Fibroblast of pulmonary artery (primary cell): ENCODE results near the gene TCF7L2.

Experiments
- DNase-seq: peaks from one replicate; pipeline ENCODE4 v3.0.0-alpha.2; 2010; ENCODE audit warnings: low read depth
- H3K4me3 ChIP-seq: replicated peaks from 2 replicates; pipeline ENCODE4 v1.5.1; 2011; ENCODE audit warnings: low read depth, mild to moderate bottlenecking, control low read depth, low read length, moderate library complexity
- CTCF ChIP-seq: IDR thresholded peaks from 2 replicates; pipeline ENCODE4 v1.5.1; 2011; ENCODE audit warnings: mild to moderate bottlenecking, control low read depth, low read length, inconsistent platforms; ENCODE audit errors: missing control alignments

TCF7L2 gene

DNA sequence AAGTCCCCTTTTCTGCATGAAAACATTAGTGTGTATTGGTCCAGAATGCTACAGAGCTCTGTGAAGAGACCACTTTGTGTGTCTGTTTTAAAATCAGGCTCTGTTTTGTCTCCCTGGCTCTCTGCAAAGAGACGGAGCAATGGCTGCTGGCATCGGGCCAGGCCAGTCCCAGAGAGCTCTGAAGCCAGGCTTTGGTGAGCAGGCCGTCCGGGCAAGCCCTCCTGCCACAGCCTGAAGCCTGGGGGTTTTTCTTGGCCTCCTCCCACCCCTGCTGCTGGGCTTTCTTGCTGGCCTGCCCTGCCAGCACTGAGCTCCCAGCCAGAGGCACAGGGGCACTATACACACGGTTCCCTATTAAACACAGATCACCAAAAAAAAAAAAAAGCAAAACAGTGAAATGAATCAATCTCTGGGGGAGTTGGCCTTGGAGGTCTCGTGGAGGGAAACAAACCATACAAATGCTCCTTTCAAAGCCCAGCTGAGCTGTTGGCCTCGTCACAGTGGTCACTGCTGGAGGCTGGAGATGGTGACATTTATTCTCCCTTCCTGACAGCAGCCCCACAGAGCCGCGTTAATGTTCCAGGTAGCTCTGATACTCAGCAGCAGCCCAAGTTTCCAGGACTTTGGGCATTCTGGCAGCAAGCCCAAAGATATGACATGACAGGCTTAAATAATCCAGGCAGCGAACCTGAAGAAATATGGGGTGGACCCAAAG lies 237.2 kb downstream of the TCF7L2 start:
- DNase-seq: peak; percentile 40

GRCh38 chr10:113199459-113199858 lies 249.4 kb downstream of the TCF7L2 start:
- no peak for TF ChIP-seq CTCF
- H3K4me3 ChIP-seq: no peak overlapping the region
- peak; percentile 29 for DNase-seq

More for the DNA sequence above, 237.2 kb downstream of the TCF7L2 start:
- TF ChIP-seq CTCF: no peak
- no peak overlapping the region for H3K4me3 ChIP-seq

DNA sequence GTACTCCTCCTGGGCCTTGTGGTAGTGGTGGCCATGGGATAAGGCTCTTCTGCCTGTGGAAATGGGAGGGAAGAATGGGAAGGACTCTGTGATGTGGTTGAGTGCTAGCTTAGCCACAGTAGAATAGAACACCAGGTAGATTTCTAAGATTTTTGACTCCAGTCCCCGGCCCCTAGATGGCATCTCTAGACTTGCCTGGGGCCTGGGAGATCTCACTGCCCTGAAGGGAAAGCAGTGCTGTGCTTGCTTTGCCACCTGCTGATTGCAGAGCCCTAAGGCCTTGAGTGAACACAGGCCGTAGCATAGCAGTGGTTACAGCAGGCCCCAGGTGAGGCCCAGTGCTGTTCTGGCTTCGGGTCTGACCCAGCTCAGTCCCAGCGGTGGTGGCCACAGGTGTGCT lies 252.0 kb downstream of the TCF7L2 start:
- no peak for DNase-seq
- no peak for TF ChIP-seq CTCF
- no peak overlapping the region for H3K4me3 ChIP-seq

- no peak overlapping the region for H3K4me3 ChIP-seq
- no peak for DNase-seq
- no peak for TF ChIP-seq CTCF
These were observed 257.9 kb downstream of the TCF7L2 start for GRCh38 chr10:113207924-113208323.

GRCh38 chr10:113213035-113213434 lies 263.0 kb downstream of the TCF7L2 start:
- no peak for DNase-seq
- no peak for TF ChIP-seq CTCF
- no peak overlapping the region for H3K4me3 ChIP-seq

DNA sequence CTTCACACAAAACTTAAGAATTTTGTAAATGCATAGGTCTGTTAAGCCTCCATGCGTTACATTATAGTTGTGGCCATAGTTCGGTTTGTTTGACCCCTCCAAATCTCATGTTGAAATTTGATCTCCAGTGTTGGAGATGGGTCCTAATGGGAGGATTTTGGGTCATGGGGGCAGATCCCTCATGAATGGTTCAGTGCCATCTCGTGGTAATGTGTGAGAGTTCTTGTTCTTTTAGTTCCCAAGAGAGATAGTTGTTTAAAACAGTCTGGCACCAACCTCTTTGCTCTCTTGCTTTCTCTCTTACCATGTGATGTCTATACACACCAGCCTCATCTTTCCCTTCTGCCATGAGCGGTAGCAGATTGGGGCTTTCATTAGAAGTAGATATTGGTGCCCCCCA lies 264.3 kb downstream of the TCF7L2 start:
- no peak for DNase-seq
- H3K4me3 ChIP-seq: no peak overlapping the region
- no peak for TF ChIP-seq CTCF

DNA sequence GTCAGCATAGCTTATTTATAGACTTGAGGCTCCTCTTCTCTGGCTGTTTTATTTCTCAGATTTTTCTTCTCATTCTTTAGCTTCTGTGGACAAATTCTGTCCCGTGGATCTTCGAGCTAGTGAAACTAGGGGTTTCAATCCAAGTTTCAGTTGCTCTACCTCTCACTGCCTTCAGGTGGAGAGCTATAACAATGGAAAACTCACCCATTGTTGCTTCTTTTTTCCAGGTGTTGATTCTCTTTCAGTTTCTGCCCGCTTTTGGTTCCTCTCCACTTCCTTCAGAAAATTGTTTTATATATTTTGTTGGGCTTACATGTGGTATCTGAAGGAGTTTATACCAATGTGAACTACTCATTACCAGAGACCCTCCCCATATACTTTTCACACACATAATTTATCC lies 266.1 kb downstream of the TCF7L2 start:
- H3K4me3 ChIP-seq: no peak overlapping the region
- TF ChIP-seq CTCF: no peak
- DNase-seq: no peak
